T1000 (cell line): Measurements from ENCODE around the gene OR7D2.
"Not testable (repeated sequence)": the region's sequence is repeated elsewhere in the genome, so short reads cannot be mapped to it uniquely, and the experiment has no call there.

ENCODE experiments used
- DNase-seq: peaks from one replicate; lab custom pipeline; 2025; ENCODE audit warnings: mixed read lengths; lab: John Stamatoyannopoulos, UW

OR7D2 gene

DNA sequence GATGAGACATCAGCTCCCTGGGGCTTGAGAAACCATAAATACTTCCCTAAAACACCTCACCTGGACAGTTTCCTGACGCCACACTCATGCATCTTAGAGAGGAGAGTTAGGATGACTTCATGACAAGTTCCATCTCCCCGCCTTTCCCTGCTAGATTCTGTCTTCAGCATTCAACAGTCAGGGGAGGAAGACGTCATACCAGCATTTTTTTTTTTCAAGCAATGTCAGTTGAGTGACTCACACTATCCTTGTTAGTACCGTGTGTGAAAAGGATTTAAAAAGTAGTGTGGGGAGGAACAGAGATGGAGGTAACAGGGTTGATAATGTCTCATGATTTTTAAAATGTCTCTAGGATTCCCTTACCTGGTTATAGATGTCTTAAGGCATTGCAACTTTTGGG lies at the start of gene OR7D2:
OR7D2 (plus strand) TSS at position 79 of the 400 bp plus-strand sequence. CDS start 6,803 bp downstream, outside the sequence.
- DNase-seq: no peak

DNA sequence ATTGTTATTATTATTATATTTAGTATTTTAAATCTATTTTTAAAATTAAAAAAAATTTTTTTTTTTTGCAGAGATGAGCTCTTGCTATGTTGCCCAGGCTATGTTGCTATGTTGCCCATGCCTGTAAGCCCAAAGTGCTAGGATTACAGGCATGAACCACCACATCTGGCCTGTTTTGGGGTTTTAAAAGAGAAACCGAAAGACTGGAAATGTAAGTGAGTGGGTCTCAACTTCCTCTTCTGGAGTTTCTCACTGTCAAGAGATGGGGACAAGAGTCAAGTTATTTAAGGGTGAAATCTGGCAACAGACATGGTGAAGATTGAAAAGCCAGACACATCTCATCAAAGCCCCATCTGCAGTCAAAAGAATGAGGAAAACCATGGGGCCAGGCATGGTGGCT lies 47.8 kb upstream of the OR7D2 start:
- DNase-seq: no peak

DNA sequence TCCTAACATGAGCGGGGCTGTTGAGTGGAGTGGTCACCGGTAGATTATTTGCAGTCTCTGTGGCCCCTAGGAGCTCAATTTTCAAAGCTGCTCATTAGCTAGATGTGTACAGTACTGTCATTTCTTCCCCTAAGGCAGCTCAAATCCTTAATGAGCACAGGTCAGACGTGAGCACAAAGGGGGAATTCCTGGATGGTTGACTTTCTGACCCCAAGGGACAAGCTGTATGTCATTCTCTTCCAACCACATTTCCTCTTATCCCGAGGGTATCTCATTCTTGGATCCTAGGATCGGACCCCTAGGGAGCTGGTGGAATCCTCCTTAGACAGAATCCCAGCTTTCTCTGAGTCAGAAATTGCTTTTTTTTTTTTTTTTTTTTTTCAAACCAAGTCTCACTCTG lies 46.4 kb upstream of the OR7D2 start:
- peak; percentile 49 for DNase-seq

DNA sequence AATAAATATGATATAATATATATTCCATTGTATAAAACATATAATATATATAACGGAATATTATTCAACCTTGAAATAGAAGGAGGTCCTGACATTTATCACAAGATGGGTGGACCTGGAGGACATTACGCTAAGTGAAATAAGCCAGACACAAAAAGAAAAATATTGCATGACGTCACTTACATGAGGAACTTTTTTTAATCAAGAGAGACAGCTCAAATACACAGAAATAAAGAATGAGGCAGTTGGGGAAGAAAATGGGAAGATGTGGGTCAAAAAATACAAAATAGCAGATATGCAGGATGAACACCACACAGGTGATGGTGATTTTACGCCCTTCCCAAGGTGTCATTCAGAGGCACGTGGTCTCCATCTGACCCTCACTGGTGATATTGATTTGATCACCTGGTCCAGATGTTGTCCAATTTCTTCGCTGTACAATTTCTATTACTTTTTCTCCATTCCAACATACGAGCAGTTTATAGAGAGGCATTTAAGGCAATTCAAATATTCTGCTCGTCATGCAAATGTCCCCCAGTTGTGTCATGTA lies 39.1 kb upstream of the OR7D2 start:
- DNase-seq: no peak

DNA sequence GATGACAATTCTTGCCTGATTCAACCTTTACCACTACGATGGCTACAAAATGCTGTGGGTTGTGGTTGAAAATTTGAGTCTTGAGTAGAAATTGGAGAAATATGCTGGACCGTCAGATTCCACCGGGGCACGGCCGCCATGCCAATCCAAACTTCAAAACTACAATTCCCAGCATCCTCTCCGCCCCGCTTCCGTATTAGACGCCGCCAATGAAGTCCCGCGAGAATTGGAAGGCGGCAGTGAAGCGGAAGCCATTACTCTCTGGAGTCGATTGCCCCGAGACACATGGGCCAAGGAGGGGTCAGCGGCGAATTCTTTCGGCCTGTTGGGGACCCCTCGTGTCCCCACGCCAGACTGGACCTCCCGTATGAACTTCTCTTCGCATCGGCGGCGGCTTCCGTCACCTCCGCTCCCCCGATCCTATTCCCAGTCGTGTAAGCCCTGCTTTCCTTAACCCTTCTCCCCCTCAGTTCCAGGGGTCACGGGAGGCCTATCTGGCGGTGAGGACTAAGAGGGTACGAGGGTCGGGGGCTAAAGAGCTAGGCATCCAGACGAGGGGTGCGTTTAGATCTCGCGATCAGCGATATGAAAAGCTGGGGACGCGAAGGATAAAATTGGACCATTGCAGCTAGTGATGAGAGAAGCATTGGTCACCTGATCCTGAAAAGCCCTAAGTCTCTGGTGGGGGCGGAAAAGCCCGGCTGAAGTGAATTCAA lies 38.5 kb upstream of the OR7D2 start, which contains the start of gene ZNF317:
ZNF317 (plus strand) TSS at position 239 of the 716 bp plus-strand sequence. CDS start 15,620 bp downstream, outside the sequence.
- peak; percentile 60 for DNase-seq

DNA sequence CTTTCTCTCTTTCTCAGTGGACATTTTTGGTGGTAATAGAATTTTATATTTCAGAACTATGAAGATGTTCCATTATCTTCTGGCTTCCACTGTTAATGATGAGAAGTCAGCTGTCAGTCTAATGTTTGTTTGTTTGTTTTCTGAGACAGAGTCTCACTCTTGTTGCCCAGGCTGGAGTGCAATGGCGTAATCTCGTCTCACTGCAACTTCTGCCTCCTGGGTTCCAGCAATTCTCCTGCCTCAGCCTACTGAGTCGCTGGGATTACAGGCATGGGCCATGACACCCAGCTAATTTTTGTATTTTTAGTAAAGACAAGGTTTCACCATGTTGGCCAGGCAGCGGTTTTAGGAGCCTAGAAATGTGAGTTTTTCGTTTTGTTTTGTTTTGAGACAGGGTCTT lies 33.9 kb upstream of the OR7D2 start:
- DNase-seq: no peak

DNA sequence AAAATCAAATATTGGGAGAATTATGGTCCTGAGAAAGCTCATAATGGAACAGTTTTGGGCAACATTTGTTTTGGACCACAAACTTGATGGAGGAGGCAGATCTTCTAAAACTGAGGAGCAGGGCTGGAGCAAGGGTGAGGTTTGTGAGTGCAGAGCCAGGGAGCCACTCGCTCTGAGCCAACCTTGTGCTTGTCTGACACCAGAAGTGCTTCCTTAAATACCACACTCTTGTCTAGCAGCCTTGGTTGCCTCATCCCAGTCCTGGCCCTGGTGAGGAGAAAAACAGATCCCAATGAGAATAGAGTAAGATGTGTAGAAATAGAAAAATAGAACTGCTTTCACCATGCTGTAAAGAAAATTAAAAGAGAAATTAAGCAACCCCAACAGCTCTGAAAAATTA lies 31.9 kb upstream of the OR7D2 start:
- no peak for DNase-seq

DNA sequence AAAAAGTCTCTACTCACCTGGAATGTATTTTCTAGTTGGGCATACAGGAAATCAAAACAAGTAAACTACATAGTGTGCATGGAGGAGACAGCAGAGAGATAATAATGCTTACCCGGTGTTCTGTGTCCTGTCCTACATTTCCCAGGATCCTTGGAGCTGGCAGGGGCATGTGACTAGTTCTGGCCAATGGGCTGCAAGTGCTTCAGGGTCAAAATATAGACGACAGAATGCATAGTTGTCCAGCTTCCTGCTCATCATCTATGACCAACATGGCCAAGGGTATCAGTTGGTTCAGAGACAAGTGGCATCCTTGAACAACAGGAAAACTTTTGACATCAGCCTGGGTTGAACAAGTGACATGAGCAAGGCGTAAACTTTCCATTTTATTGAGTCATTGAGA lies 30.1 kb upstream of the OR7D2 start:
- DNase-seq: no peak

DNA sequence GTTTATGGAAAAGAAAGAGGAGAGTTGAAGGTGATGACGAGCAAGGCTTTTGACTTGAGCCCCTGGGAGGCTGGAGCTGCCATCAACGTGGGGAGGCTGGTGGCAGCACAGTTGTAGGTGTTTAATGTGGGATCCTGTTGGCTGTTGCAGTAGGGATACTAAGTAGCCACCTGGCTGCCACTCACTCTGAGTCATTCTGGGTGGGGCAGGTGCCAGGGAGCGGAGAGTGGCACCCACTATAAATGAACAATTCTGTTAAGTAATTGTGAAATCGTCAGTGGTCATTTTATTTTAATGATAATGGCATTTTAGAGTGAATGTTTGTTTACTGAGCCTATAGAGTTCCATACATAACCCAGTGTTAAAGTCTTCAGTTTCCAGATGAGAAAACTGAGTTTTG lies 28.8 kb upstream of the OR7D2 start:
- no peak for DNase-seq

DNA sequence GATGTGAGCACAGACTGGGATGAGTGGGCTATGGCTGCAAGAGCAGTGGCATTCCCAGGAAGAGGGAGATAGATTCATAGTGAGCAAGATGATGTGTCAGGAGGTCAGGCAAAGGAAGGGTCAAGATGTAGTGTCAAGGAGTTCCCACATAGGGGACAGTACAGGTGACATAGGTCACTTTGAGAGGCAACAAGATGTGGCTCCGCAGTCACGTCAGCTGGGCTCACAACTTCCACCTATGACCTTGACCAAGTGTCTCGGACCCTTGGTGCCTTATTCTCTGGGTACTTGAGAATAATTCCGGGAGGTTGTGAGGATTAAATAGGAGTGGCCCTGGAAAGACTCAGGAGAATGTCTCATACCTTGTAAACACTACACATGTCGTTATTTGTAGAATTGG lies 28.1 kb upstream of the OR7D2 start:
- DNase-seq: no peak

DNA sequence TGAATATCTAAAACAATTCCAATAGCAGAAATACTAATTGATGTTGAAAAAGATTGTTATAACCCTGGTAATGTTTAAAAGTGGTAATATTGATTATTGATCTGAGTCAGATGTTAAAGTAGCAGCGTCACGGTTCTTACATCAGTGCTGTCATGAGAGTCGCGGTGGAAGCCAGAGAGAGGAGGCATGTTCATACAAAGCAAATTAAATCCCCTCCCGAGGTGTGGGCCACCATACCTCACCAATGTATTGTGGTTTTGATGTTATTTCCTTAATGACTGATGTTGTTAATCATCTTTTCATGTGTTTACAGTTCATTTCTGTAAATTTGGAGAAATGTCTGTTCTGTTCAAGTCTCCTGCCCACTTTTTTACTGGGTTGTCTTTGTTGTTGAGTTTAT lies 27.4 kb upstream of the OR7D2 start:
- DNase-seq: no peak

DNA sequence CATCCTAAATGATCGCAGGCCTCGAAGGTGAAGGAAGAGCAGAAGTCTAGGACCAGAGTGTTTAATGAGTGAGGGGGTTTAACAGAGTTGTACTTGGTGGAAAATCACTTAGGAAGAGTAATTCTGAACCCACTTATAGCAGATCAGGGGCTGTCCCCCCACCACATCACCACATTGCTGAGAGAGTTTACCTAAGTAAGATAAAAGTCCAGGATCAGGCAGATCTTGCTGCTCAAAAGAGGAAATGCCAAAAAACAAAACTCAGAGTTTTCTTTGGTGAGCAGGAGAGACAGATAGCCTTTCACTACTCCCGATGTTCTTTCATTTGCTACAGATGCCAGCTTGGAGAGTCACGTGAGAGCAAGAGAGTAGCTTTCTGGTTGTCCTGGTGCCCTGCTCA lies 23.2 kb upstream of the OR7D2 start:
- DNase-seq: no peak

DNA sequence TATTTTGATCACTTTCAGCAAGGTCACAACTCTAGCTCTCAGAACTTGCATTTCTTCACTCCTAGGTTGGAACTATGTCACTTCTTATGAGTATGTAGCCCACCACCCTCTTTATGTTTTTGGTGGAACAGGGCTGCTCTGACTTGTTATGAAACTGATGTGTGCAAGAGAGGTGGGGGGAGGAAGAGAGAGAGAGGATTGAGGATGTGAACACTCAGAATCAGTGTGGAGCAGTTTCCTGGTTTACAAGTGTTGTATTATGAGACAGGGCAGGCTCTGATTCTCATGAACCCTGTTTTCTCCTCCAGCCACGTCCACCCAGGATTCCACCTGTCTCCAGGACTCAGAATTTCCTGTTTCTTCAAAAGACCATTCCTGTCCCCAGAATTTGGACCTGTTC lies 22.5 kb upstream of the OR7D2 start:
- DNase-seq: no peak

DNA sequence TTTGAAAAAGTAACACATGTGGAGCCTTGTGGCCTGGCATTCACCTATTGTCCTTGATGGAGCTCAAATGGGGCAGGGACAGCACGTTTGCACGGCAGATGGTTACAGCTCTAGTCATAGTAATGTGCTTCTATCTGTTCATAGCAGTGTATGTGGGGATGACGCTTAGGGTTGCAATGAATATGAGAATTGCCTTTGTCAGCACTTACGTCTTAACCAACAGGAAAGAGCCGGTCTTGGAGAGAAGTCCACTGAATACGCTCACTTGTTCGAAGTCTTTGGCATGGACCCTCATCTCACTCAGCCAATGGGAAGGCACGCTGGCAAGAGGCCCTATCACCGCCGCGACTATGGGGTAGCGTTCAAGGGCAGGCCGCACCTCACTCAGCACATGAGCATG lies 18.9 kb upstream of the OR7D2 start:
- no peak for DNase-seq

DNA sequence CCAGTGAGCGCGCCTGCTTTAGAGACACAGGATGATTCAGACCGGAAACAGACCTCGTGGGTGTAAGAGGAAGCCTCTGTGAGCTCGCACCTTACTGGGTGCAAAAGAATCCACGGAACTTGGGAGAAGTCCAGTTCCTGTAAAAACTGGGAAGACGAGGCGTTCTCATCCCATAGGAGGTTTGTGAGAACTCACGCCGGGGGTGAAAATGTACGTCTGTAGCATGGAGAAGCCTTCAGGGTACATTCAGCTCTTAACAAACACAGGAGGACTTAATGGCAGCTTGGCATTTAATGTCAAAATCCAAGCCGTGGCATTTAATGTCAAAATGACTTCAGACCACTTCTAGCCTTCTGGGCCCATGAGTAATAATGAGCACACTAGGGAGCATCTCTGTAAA lies 17.4 kb upstream of the OR7D2 start:
- DNase-seq: no peak

DNA sequence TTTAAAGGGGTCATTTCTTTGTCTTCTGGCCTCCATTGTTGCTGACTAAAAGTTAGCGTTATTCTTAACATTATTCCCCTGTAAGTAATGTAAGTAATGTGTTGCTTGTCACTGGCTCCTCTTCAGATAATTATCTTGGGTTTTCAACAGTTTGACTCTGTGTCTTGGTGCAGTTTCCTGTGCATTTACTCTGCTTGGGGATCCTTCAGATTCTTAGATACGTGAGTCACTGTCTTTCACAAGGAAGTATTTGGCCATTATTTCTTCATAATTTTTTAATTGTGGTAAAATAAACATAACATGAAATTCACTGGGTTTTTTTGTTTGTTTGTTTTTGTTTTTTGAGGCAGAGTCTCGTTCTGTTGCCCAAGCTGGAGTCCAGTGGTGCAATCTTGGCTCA lies 13.5 kb upstream of the OR7D2 start:
- no peak for DNase-seq

DNA sequence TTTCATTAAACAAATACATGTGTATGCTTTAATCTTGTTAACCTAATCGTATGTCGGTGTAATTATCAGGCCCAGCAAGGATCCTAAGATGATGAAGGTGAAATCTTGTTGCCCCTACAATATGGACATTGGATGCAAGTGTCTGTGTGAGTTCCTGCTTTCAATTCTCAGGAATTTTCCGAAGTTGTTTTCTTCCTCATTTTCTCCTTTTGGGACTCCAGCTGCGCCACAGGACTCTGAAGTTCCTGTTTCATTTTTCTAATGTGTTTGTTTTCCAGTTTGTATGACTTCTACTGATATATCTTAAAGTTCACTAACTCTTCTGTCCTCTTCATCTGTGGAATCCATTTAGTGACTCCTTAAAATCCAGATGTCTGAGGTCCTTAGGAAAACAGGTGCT lies 11.9 kb upstream of the OR7D2 start:
- DNase-seq: no peak

DNA sequence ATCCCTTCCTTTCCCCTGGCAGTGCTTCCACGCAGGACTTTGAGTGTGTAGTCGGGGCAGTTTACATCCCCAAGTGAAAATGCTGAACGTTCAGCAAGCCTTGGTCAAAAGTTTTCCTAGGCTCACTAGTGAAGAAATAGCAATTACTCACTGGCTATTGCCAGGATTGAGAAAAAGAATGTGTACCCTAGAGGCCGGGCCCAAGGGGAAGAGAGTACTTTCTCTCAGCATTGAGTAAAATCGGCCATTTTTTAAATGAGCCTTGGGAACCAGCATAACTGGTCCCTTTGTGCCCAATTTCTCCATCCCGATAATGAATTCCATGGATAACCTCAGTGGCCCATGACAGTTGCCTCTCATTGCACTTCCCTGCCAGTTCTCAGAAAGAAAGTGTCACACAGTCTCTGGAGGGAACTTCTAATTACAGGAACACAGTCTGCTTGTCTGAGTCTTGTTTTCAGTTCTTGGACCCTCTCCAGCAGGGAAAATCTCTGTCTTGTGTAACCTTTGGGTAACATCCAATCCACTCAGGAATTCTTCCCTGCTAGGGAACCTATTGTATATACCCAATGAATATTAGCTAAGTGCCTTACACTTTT lies 7.3 kb upstream of the OR7D2 start:
- no peak for DNase-seq

DNA sequence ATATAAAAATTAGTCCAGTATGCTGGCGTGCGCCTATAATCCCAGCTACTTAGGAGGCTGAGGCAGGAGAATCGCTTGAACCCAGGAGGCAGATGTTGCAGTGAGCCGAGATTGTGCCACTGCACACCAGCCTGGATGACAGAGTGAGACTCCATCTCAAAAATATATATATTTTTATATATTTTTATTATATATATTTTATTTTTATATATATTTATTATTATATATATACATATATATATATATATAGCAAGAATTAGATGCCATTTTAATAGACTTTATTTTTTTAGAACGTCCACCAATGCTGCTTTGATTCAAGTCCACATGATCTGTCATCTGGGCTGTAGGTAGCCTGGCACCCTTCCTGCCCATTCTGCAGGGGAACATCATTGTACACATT lies 3.5 kb upstream of the OR7D2 start:
- no peak for DNase-seq

DNA sequence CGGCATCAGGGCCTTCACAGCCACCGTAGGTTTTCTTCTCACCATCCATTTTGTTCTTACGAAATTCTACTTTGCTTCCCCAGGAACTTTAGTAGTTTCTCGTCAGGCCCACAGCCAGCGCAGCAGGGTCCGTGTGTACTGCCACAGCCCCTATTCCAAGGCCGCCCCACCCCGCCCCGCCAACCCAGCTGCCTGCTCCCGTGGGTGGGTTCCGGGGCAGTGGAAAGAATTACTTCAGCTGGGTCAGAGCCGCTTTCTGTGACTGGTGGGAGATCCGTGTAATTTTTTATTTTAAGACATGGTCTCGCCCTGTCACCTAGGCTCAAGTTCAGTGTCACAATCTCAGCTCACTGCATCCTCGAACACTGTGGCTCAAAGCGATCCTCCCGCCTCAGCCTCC lies 4.2 kb downstream of the OR7D2 start:
- no peak for DNase-seq

DNA sequence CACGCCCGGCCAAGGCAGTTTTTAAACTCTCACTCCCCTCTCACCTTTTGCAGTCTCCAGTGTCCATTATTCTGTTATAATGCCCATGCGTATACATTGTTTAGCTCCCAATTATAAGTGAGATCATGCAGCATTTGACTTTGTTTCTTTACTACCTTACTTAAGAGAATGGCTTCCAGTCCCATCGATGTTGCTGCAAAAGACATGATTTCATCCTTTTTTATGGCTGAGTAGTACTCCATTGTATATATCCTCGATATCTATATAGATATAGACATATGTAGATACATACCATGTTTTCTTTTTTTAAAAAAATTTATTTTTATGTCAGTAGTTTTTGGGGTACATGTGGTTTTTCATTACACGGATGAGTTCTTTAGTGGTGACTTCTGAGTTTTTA lies 8.4 kb downstream of the OR7D2 start:
- no peak for DNase-seq

DNA sequence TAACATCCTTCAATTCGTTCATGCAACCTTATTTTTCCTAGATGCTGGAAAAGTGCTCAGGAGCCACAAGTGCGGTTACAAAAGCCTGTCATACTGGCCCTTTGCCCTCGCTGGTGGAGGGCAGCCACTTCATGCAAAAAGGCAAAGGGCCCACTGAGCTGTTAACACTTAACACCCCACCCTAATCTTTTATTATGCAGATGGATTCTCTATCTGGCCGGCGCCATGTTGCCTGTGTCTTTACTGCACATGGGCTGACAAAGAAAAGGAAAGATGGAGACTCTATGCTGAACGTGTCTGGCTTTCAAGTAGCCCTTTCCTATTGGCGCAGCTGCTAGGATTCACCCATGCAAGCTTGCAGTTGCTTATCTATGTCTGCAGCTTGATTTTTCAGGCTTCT lies 10.8 kb downstream of the OR7D2 start:
- DNase-seq: no peak

DNA sequence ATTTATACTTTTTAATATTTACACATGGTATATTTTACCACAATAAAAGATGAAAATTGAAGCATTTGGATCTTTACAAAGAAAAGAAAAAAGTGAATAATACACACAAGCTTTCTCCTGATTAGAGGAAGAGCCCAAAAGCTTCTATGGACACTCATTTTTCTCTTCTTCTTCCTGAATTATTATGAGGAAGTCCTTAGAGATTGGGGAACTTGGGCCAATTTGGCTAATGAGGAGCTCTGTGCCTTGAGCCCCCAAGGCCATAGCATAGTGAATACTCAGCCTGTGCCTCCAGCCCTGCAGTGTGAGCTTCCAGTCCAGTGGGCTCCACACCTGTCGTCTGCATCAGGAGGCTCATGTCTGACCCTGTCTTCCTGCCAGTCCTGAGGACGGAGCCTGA lies 19.3 kb downstream of the OR7D2 start:
- not testable (repeated sequence) for DNase-seq
